Trophoblast cell (in vitro differentiated cells and primary cell): ENCODE measurements around the gene ALG2.

Source experiments
- DNase-seq, 2 donors: peaks; one replicate each; pipeline ENCODE4 v3.0.0-alpha.2; 2016
- H2AFZ ChIP-seq: 2 replicates; pipeline ENCODE4 v1.6.1; 2013; ENCODE audit warnings: low read length, moderate library complexity, mild to moderate bottlenecking; ENCODE audit not compliant: insufficient read depth, poor library complexity
- H2AK5ac ChIP-seq: 2 replicates; pipeline ENCODE4 v1.6.1; 2013; ENCODE audit warnings: mild to moderate bottlenecking, low read length
- H2BK120ac ChIP-seq: 2 replicates; pipeline ENCODE4 v1.6.1; 2013; ENCODE audit warnings: low read length, mild to moderate bottlenecking, moderate library complexity; ENCODE audit not compliant: insufficient read depth, poor library complexity
- H2BK12ac ChIP-seq: 2 replicates; pipeline ENCODE4 v1.6.1; 2013; ENCODE audit warnings: mild to moderate bottlenecking, low read length, moderate library complexity
- H2BK5ac ChIP-seq: 2 replicates; pipeline ENCODE4 v1.6.1; 2013; ENCODE audit warnings: low read length, low read depth, moderate library complexity, mild to moderate bottlenecking; ENCODE audit not compliant: poor library complexity
- H3K14ac ChIP-seq: 2 replicates; pipeline ENCODE4 v1.6.1; 2013; ENCODE audit warnings: mild to moderate bottlenecking, low read length
- H3K18ac ChIP-seq: 2 replicates; pipeline ENCODE4 v1.6.1; 2013; ENCODE audit warnings: mild to moderate bottlenecking, low read length
- H3K23ac ChIP-seq: 2 replicates; pipeline ENCODE4 v1.6.1; 2013; ENCODE audit warnings: low read length
- H3K27ac ChIP-seq: 2 replicates; pipeline ENCODE4 v1.5.1; 2013; ENCODE audit warnings: low read depth, mild to moderate bottlenecking, inconsistent platforms, low read length, moderate library complexity
- H3K27me3 ChIP-seq: 2 replicates; pipeline ENCODE4 v1.6.1; 2013; ENCODE audit warnings: inconsistent platforms, mild to moderate bottlenecking, low read length, moderate library complexity; ENCODE audit not compliant: insufficient read depth
- H3K36me3 ChIP-seq, 2 experiments: 1 replicate in 1 of 2; 2 replicates in 1 of 2; pipeline ENCODE4 v1.6.1; 2013; ENCODE audit warnings: low read length in 2 of 2, mild to moderate bottlenecking in 2 of 2, moderate library complexity in 1 of 2; ENCODE audit not compliant: insufficient read depth in 2 of 2, control insufficient read depth in 1 of 2
- H3K4ac ChIP-seq: 2 replicates; pipeline ENCODE4 v1.6.1; 2013; ENCODE audit warnings: low read depth, mild to moderate bottlenecking, low read length, moderate library complexity
- H3K4me1 ChIP-seq, 2 experiments: 1 replicate in 1 of 2; 2 replicates in 1 of 2; pipeline ENCODE4 v1.6.1; 2013; ENCODE audit warnings: low read length in 2 of 2, mild to moderate bottlenecking in 2 of 2, moderate library complexity in 1 of 2; ENCODE audit not compliant: insufficient read depth in 2 of 2, control insufficient read depth in 1 of 2
- H3K4me2 ChIP-seq: 2 replicates; pipeline ENCODE4 v1.6.1; 2013; ENCODE audit warnings: inconsistent platforms, mild to moderate bottlenecking, low read length, moderate library complexity
- H3K4me3 ChIP-seq: 2 replicates; pipeline ENCODE4 v1.5.1; 2013; ENCODE audit warnings: mild to moderate bottlenecking, low read depth, low read length, inconsistent platforms
- H3K79me1 ChIP-seq: one replicate; pipeline ENCODE4 v1.6.1; 2013; ENCODE audit warnings: low read length
- H3K79me2 ChIP-seq: 2 replicates; pipeline ENCODE4 v1.6.1; 2013; ENCODE audit warnings: low read length, mild to moderate bottlenecking; ENCODE audit not compliant: control insufficient read depth, insufficient read depth, poor library complexity
- H3K9ac ChIP-seq: 2 replicates; pipeline ENCODE4 v1.6.1; 2013; ENCODE audit warnings: mild to moderate bottlenecking, low read length
- H3K9me3 ChIP-seq: 2 replicates; pipeline ENCODE4 v1.6.1; 2013; ENCODE audit warnings: low read depth, mild to moderate bottlenecking, control low read depth, inconsistent platforms, low read length; ENCODE audit not compliant: insufficient read depth
- H4K12ac ChIP-seq: 2 replicates; pipeline ENCODE4 v1.6.1; 2013; ENCODE audit warnings: low read depth, mild to moderate bottlenecking, low read length, moderate library complexity
- H4K8ac ChIP-seq: 2 replicates; pipeline ENCODE4 v1.6.1; 2013; ENCODE audit warnings: low read depth, mild to moderate bottlenecking, low read length, moderate library complexity
- H4K91ac ChIP-seq: one replicate; pipeline ENCODE4 v1.6.1; 2013; ENCODE audit warnings: low read depth, mild to moderate bottlenecking, low read length, moderate library complexity
- WGBS: extraction: QIAGEN DNeasy Blood & Tissue Kit; methylation state at CpG from one replicate; pipeline ENCODE4 v1.1.7; 2013; ENCODE audit warnings: missing lambda C conversion rate; ENCODE audit not compliant: insufficient read length, insufficient coverage; ENCODE audit errors: extremely low coverage; 5-methylcytosine and 5-hydroxymethylcytosine counted together

The ALG2 gene

DNA sequence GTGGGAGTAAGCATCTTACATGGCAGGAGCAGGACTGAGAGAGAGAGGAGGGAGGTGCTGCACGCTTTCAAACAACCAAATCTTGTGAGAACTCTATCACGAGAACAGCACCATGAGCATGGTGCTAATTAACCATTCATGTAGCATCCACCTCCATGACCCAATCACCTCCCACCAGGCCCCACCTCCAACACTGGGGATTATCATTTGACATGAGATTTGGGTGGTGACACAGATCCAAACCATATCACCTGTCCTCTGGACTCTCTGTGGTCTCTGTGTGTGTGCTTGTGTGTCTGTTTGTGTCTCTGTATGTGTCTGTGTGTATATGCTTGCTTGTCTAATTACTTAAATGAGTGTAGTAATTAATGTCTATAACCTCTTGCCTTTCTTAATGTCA, 31.4 kb upstream of the ALG2 start:
- Histone ChIP-seq H2AK5ac (no peak overlapping the region), H3K79me2 (no peaks in the 10 kb centered on the region), H3K4me2 (no peak overlapping the region), H3K18ac (no peak overlapping the region), H4K8ac (no peak overlapping the region), H3K4ac (no peak overlapping the region), H2BK12ac (no peak overlapping the region), H3K4me1 (no peaks in the 10 kb centered on the region), H4K12ac (no peak overlapping the region), H3K23ac (no peak overlapping the region), H3K27me3 (no peaks in the 10 kb centered on the region), H3K9ac (no peak overlapping the region), H4K91ac (no peak overlapping the region), H3K27ac (no peak overlapping the region), H2BK5ac (no peak overlapping the region), H3K79me1 (no peaks in the 10 kb centered on the region), H3K4me3 (no peak overlapping the region), H3K36me3 (no peaks in the 10 kb centered on the region), H2BK120ac (no peak overlapping the region), H3K14ac (no peak overlapping the region), H3K9me3 (no peaks in the 10 kb centered on the region), H2AFZ (no peak overlapping the region)
- DNase-seq = no peak
- WGBS = no CpG with 5 or more reads among the region's 2 CpGs

DNA sequence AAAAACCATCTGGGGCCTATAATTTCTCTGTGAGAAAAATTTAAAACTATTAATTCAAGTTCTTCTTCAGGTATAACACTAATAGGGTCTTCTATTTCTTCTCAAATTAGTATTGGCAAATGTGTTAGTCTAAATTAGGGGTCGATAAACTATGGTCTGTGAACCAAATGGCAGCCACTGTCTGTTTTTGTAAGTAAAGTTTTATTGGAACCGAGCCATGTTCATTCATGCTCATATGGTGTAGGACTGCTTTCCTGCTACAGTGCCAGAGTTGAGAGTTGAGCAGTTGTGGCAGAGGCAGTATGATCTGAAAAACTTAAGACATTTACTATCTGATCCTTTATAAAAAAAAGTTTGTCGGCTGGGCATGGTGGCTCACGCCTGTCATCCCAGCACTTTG, 29.4 kb upstream of the ALG2 start:
- no peak overlapping the region for H3K4ac ChIP-seq
- no peak overlapping the region for H2AFZ ChIP-seq
- no peak overlapping the region for H3K14ac ChIP-seq
- no peak overlapping the region for H4K8ac ChIP-seq
- no peak overlapping the region for H3K4me3 ChIP-seq
- no peak overlapping the region for H3K23ac ChIP-seq
- no peak overlapping the region for H2BK12ac ChIP-seq
- H3K4me1 ChIP-seq = no peaks in the 10 kb centered on the region
- H3K79me2 ChIP-seq = no peaks in the 10 kb centered on the region
- no peaks in the 10 kb centered on the region for H3K9me3 ChIP-seq
- no peaks in the 10 kb centered on the region for H3K27me3 ChIP-seq
- no peak overlapping the region for H2AK5ac ChIP-seq
- no peak overlapping the region for H4K91ac ChIP-seq
- H3K9ac ChIP-seq = no peak overlapping the region
- no peak overlapping the region for H3K4me2 ChIP-seq
- H2BK120ac ChIP-seq = no peak overlapping the region
- no peaks in the 10 kb centered on the region for H3K79me1 ChIP-seq
- no peak overlapping the region for H3K27ac ChIP-seq
- no peak for DNase-seq
- H4K12ac ChIP-seq = no peak overlapping the region
- H3K18ac ChIP-seq = no peak overlapping the region
- no peak overlapping the region for H2BK5ac ChIP-seq
- no CpG with 5 or more reads among the region's 4 CpGs for WGBS
- no peaks in the 10 kb centered on the region for H3K36me3 ChIP-seq

DNA sequence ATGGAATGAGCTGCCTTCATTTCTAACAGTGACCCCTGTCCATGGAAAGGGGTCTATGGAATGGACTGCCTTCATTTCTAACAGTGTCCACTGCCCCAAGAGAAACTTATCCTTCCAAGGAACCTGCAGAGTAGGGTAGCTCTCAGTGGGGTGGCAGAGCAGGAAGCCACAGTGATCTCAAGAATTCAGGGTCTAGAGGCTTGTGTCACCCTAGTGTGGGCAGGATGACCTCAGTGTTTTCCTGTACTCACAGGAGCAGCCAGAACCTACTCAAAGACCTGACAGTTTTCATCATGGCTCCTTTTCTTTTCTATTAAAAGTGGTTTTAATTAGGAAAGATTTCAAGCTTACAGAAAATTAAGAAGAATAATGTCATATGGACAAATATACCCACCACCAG, 27.9 kb upstream of the ALG2 start:
- Histone ChIP-seq H3K23ac (no peak overlapping the region), H2AFZ (no peak overlapping the region), H4K91ac (no peak overlapping the region), H3K14ac (no peak overlapping the region), H2BK12ac (no peak overlapping the region), H2AK5ac (no peak overlapping the region), H3K4me2 (no peak overlapping the region), H4K12ac (no peak overlapping the region), H3K79me1 (no peaks in the 10 kb centered on the region), H3K4ac (no peak overlapping the region), H3K27ac (no peak overlapping the region), H3K79me2 (no peaks in the 10 kb centered on the region), H3K27me3 (no peaks in the 10 kb centered on the region), H2BK5ac (no peak overlapping the region), H3K4me3 (no peak overlapping the region), H3K9ac (no peak overlapping the region), H3K4me1 (no peaks in the 10 kb centered on the region), H3K18ac (no peak overlapping the region), H4K8ac (no peak overlapping the region), H3K36me3 (no peaks in the 10 kb centered on the region), H2BK120ac (no peak overlapping the region), H3K9me3 (no peaks in the 10 kb centered on the region)
- no peak for DNase-seq

DNA sequence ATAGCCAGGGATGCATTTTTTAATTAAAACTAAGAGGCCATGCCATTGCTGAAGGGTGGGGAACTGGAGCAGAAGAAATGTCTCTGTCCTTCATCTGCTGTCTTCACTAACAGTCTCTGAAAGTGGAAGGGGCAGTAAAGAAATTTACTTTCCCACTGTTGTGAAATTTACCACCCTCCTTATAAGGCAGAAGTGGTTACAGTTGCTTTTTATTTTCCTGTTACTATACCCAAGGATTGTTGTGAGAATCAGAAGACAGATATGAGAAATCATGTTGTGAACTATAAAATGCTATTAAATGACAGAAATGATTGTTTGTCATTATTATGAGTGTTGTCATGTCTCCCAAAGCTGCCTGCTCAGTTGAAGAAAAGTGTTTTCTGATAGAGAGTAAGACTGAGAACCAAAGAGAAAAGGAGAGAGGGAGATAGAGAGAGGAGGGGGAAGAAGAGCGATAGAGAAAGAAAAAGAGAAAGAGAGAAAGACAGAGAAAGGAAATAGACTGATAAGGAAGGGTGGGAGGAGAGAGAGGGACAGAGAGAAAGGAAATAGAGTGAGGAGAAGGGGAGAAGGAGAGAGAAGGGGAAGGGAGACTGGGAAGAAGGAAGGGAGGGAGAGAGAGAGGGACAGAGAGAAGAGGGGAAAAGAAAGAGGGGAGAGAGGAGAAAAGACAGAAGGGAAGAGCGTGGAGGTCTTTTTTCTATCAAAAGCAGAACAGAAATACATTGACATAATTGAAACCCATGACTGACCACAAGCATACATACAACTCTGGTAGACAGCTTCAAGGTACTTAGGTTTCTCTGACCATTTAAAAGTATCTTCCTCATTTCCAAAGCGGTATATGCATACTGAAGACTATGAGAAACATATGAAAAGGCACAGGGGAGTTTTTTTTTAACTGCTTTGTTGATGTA, 22.9 kb upstream of the ALG2 start:
- H3K4ac ChIP-seq = no peak overlapping the region
- no peak overlapping the region for H4K91ac ChIP-seq
- H3K9ac ChIP-seq = no peak overlapping the region
- H2BK12ac ChIP-seq = no peak overlapping the region
- H2AK5ac ChIP-seq = no peak overlapping the region
- no peak overlapping the region for H2AFZ ChIP-seq
- H3K9me3 ChIP-seq = no peaks in the 10 kb centered on the region
- H3K36me3 ChIP-seq = peaks cover 0 to 2% of the 10 kb centered on the region in 2 experiments
- H3K18ac ChIP-seq = no peak overlapping the region
- no peak for DNase-seq
- H4K8ac ChIP-seq = no peak overlapping the region
- 100% methylated on average over 1 of the region's 3 CpGs for WGBS
- no peak overlapping the region for H3K4me3 ChIP-seq
- no peak overlapping the region for H3K4me2 ChIP-seq
- no peaks in the 10 kb centered on the region for H3K79me1 ChIP-seq
- H2BK120ac ChIP-seq = no peak overlapping the region
- H3K79me2 ChIP-seq = no peaks in the 10 kb centered on the region
- no peak overlapping the region for H3K14ac ChIP-seq
- no peak overlapping the region for H2BK5ac ChIP-seq
- H4K12ac ChIP-seq = no peak overlapping the region
- H3K23ac ChIP-seq = no peak overlapping the region
- no peaks in the 10 kb centered on the region for H3K27me3 ChIP-seq
- H3K4me1 ChIP-seq = no peaks in the 10 kb centered on the region
- no peak overlapping the region for H3K27ac ChIP-seq
